ENCODE data around the gene SHISAL2A. TPM values are rescaled to one million over a fixed set of nuclear protein-coding genes. Genes with fewer than 3 reads are reported as not detected.

The SHISAL2A gene
- polyA plus RNA-seq, 3 donors, result 0.03 to 0.28 TPM; not detected in 1

DNA sequence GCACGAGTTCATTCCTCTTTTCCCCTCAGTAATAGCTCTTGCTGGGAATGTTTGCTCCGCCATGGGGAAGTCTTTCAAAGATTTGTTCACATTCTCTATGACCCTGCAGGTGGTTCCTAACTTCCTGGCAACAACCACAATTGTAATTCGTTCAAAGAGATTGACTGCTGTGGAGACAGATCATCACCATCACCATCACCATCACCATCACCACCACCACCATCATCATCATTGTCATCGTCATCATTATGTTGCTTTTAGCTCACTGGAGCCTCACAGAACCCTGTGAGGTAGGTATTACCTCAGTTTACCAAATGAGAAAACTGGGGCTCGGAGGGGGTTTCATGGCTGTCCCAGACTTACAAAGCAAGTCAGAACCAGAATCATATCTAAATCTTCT is 34.3 kb downstream of the SHISAL2A start:
- Mint-ChIP-seq H3K4me3 (no peak overlapping the region), H3K27ac (no peak overlapping the region), H3K27me3 (ENCODE audit: low read depth in 3 of 3) (peaks cover 0 to 6% (median 4%) of the 10 kb centered on the region in 3 donors), H3K4me1 (peaks cover 3% of the 10 kb centered on the region), H3K36me3 (no peaks in the 10 kb centered on the region), H3K9me3 (no peaks in the 10 kb centered on the region)
- H4K20me1 ChIP-seq (ENCODE audit: insufficient read depth, low read length), result no peaks in the 10 kb centered on the region
- H3K4me1 ChIP-seq (ENCODE audit: control insufficient read depth in 1 of 2, insufficient read depth in 2 of 2, low read length in 2 of 2), result no peaks in the 10 kb centered on the region
- H2AFZ ChIP-seq (ENCODE audit: insufficient read depth, low read depth, low read length, poor library complexity, severe bottlenecking), result no peak overlapping the region
- no peak overlapping the region for H3K4me2 ChIP-seq (replicated peaks; ENCODE audit: extremely low read depth, low read length, poor library complexity, severe bottlenecking)
- no peaks in the 10 kb centered on the region for H3K9me3 ChIP-seq (replicated peaks in 1 of 2; ENCODE audit: control insufficient read depth in 1 of 2, insufficient read depth in 1 of 2, low read length in 2 of 2)
- H3K79me2 ChIP-seq (ENCODE audit: insufficient read depth, low read length), result no peaks in the 10 kb centered on the region
- no peak for DNase-seq
- intact Hi-C loops (cut with micrococcal nuclease), result no loop called here
- TF ChIP-seq, protein P1, sequence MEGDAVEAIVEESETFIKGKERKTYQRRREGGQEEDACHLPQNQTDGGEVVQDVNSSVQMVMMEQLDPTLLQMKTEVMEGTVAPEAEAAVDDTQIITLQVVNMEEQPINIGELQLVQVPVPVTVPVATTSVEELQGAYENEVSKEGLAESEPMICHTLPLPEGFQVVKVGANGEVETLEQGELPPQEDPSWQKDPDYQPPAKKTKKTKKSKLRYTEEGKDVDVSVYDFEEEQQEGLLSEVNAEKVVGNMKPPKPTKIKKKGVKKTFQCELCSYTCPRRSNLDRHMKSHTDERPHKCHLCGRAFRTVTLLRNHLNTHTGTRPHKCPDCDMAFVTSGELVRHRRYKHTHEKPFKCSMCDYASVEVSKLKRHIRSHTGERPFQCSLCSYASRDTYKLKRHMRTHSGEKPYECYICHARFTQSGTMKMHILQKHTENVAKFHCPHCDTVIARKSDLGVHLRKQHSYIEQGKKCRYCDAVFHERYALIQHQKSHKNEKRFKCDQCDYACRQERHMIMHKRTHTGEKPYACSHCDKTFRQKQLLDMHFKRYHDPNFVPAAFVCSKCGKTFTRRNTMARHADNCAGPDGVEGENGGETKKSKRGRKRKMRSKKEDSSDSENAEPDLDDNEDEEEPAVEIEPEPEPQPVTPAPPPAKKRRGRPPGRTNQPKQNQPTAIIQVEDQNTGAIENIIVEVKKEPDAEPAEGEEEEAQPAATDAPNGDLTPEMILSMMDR (IDR thresholded peaks at IDR 0.05), result no peak
- H3K4me3 ChIP-seq (replicated peaks in 1 of 3; ENCODE audit: low read depth in 2 of 3, low read length in 3 of 3), result no peak overlapping the region
- H3K27ac ChIP-seq (ENCODE audit: low read depth in 1 of 2, low read length in 2 of 2), result no peak overlapping the region
- no peak overlapping the region for H3K9ac ChIP-seq (ENCODE audit: insufficient read depth, low read length, poor library complexity, severe bottlenecking)
- no peaks in the 10 kb centered on the region for H3K27me3 ChIP-seq (ENCODE audit: control insufficient read depth in 2 of 2, insufficient read depth in 2 of 2, low read length in 2 of 2)
- WGBS (ENCODE audit: insufficient coverage), result 67% methylated on average over 3 of the region's 5 CpGs
- H3K36me3 ChIP-seq (replicated peaks in 1 of 2; ENCODE audit: control insufficient read depth in 1 of 2, insufficient read depth in 2 of 2, low read length in 2 of 2), result no peaks in the 10 kb centered on the region

DNA sequence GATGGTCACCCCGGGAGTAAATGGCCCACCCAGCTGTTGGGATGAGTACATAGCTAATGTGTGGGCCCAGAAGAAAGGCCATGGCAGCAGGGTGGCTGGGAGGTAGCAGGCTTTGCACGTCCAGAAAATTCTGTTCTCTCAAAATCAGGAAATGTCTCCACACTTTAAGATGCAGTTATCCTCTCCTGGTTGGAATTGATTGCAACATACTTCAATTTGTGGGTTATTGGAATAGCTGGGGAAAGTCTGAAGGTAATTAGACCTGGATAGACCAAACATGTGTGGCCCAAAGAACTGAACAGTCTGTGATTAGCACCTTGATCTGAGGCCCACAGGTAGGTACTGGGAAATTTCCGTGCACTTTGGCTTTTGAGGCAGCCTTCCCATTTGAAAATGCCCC is 35.0 kb downstream of the SHISAL2A start:
- TF ChIP-seq, protein P1 (IDR thresholded peaks at IDR 0.05), result no peak
- H3K27ac Mint-ChIP-seq, result no peak overlapping the region
- Histone ChIP-seq H3K27ac (ENCODE audit: low read depth in 1 of 2, low read length in 2 of 2) (no peak overlapping the region), H3K9ac (ENCODE audit: insufficient read depth, low read length, poor library complexity, severe bottlenecking) (no peak overlapping the region), H3K9me3 (replicated peaks in 1 of 2; ENCODE audit: control insufficient read depth in 1 of 2, insufficient read depth in 1 of 2, low read length in 2 of 2) (no peaks in the 10 kb centered on the region), H4K20me1 (ENCODE audit: insufficient read depth, low read length) (no peaks in the 10 kb centered on the region), H3K36me3 (replicated peaks in 1 of 2; ENCODE audit: control insufficient read depth in 1 of 2, insufficient read depth in 2 of 2, low read length in 2 of 2) (no peaks in the 10 kb centered on the region), H3K27me3 (ENCODE audit: control insufficient read depth in 2 of 2, insufficient read depth in 2 of 2, low read length in 2 of 2) (no peaks in the 10 kb centered on the region), H3K4me1 (ENCODE audit: control insufficient read depth in 1 of 2, insufficient read depth in 2 of 2, low read length in 2 of 2) (no peaks in the 10 kb centered on the region), H2AFZ (ENCODE audit: insufficient read depth, low read depth, low read length, poor library complexity, severe bottlenecking) (no peak overlapping the region), H3K4me3 (replicated peaks in 1 of 3; ENCODE audit: low read depth in 2 of 3, low read length in 3 of 3) (no peak overlapping the region), H3K79me2 (ENCODE audit: insufficient read depth, low read length) (no peaks in the 10 kb centered on the region), H3K4me2 (replicated peaks; ENCODE audit: extremely low read depth, low read length, poor library complexity, severe bottlenecking) (no peak overlapping the region)
- no peaks in the 10 kb centered on the region for H3K9me3 Mint-ChIP-seq
- no peaks in the 10 kb centered on the region for H3K36me3 Mint-ChIP-seq
- no peak overlapping the region for H3K4me3 Mint-ChIP-seq
- H3K27me3 Mint-ChIP-seq (ENCODE audit: low read depth in 3 of 3), result peaks cover 0 to 4% (median 4%) of the 10 kb centered on the region in 3 donors
- no peak for DNase-seq
- intact Hi-C loops (cut with micrococcal nuclease), result no loop called here
- WGBS (ENCODE audit: insufficient coverage), result no CpG with 5 or more reads among the region's 3 CpGs
- peaks cover 2% of the 10 kb centered on the region for H3K4me1 Mint-ChIP-seq

Measured in CD14-positive monocyte (primary cell).